Activated naive CD8-positive, alpha-beta T cell treated with anti-CD3 and anti-CD28 coated beads, Interleukin-2, amount 50 U/mL, for 16 hours (primary cell): ENCODE data around the gene HMCN1.
"Not testable (repeated sequence)": the region's sequence is repeated elsewhere in the genome, so short reads cannot be mapped to it uniquely, and the experiment has no call there.

Experiments used
- DNase-seq: peaks from one replicate; pipeline ENCODE4 v3.0.0-alpha.2; 2020; ENCODE audit warnings: low read depth, low spot score

The HMCN1 gene

DNA sequence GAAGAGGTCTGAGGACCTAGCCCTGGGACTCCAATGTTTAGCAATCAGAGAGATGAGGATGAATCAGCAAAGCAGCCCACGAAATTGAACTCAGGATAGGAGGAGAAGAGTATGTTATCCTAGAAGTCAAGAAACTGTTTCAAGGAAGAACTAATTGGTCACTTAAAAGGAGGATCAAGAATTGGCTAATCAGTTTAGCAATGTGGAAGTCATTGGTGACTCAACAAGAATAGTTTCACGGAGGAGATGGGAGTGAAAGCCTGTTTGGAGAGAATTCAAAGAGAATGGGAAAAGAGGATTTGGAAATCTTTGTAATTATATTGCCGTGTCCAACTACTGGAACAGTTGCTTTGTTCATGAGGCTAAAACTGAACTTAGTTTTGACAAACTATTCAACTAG, 7.4 kb downstream of the HMCN1 start:
- DNase-seq, result no peak

DNA sequence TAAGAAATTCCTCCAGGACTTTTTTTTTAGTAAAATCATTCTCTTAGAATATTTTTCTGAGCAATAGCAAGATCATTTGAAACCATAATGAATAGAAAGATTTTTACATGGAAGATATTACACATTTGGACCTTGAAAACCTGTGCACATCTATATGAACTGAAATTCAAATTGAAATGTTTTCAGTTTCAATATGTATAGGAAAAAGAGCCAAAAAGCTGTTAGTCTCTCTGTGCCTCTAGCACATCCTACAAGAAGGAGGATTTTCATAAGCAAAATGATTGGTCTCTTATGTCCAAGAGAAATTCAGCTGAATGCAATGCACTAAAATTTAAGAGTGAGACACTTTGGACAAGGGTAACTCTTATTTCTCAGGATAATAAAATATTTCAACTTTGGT, 8.2 kb downstream of the HMCN1 start:
- DNase-seq, result no peak

DNA sequence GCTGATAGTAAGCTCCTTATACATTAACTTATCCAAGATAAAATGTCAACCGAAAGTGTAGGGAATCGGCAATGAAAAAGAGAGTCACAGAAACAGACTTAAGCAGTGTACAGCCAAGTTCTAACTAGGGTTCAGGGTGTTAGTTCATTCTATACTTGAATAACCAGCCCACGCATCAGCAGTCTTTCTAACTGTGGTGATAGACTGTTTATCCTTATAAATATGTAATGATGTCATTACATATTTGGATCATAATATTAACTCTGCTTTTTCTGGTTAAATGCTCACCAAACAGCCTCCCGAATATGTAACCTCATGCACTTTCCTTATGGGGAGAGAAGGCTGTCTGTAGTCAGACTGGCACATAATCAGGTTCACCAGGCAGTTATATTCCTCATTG, 11.0 kb downstream of the HMCN1 start:
- DNase-seq, result no peak

DNA sequence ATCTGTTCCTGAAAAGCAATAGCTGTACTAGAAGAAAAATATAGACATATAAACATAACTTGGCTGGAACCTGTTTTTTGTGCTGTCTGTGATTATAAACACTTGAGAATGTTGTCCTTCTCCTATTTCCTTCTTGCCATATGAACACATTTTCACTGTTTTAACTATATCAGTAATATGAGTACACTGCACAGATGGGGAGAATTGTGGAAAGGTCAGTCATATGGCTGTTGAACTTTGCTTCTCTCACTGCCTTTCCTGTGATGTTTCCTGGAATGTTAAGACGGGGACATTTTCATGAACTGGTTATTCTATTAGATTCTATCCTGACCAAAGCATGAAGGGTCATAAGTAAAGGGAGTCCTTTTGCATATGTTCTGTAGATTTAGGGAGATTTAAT, 24.9 kb downstream of the HMCN1 start:
- DNase-seq, result no peak

DNA sequence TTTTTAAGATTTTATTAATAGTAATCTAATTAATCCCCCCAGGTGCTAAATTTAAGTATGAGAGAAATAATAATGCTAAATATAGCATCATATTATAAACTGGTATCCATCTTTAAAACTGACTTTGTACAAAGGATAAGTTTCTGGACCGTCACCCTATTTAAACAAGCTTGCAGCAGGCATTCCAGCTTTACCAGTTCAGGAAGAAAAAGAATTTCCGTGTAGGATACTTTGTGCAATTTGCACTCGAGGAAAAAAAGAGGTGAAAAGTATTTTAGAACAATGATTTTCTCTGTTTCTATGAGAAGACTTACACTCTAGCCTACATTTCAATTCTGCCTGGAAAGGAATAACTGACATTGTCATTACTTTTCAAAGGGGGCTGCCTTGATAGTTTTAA, 27.6 kb downstream of the HMCN1 start:
- DNase-seq, result no peak

DNA sequence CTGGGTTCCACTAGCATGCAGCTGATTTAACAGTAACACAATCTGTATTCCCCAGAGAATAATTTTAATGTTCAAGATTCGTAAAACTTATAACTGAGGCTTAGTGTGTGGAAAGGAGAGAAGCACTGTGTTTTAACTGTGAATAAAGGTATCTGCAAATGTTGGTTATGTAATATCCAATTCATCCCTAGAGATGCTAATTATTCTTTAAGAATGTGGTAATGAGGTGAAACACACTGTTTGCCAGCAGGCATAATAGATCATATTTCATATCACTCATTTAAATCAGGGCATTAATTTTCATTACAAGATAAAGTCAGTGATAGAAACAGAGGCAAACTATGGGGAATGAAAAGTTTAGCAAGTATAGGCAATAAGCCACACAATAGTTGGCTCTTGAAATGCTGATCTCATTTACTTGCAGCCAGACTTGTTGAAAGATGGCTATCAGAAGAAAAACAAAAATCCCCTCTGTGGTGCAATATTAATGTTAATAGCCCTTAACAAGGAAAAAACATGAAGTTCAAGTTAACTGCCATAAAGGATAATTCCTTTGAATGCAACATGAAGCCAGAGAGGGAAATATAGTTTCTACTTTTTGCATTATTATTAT, 33.4 kb downstream of the HMCN1 start:
- DNase-seq, result no peak

DNA sequence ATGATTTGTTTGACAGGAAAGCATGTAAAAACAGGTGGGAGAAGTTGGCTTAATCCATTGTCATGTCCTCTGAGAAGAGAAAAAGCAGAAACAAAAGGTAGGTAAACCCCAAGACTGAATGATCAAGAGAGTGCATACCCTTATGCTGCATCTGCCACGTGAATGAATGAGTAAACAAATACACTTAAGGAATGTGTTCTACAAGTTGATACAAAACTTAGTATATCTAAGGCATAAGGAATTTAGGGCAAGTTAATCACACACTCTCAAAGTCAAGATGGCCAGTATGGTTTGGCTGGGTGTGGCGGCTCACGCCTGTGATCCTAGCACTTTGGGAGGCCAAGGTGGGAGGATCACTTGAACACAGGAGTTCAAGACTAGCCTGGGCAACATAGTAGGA, 34.2 kb downstream of the HMCN1 start:
- no peak for DNase-seq

DNA sequence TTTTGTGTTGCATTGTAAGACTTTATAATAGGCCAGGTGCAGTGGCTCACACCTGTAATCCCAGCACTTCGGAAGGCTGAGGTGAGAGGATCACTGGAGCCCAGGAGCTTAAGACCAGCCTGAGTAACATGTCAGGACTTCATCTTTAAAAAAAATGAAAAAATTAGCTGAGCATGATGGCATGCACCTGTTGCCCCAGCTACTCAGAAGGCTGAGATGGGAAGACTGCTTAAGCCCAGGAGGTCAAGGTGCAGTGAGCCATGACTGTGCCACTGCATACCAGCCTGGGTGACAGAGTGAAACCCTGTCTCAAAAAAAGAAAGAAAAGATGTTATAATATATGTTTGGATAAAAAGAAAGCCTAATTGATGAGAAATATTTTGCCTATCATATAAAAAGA, 34.9 kb downstream of the HMCN1 start:
- no peak for DNase-seq

DNA sequence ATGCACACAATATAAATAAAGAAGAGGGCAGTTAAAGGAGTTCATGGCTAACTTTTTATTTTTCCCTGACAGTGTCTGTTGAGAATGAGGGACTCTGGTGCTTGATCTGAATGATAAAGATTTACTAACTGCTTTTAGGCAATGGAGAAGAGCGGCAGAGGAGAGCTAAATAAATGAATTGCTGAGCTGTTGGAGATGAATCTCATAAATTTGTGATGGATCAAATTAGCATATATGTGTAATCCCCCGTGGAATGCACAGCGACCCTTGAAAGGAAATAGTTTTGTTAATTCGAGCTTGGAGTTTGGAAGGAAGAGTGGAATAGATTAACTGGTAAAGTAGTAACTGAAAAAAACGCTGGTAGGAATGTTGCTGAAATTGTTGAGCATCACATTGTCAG, 40.2 kb downstream of the HMCN1 start:
- no peak for DNase-seq

DNA sequence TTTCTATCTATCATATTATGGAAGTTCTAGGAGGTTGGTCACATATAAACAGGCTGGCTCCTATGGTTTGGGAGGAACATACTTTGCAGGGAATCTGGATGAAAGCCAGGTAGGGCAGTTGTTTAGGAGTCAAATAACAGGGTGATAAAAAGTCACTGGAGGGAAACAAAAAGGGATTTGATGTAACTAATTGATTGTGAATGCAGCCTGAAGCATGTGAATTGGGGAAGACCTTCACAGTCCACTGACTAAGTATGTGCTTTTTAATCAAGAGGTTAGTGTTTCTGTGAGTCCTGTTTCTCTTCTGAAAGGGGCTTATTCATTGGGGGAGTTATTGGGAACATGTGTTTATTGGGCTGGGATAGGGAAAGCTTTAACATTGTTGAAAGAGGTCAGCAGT, 41.3 kb downstream of the HMCN1 start:
- no peak for DNase-seq

DNA sequence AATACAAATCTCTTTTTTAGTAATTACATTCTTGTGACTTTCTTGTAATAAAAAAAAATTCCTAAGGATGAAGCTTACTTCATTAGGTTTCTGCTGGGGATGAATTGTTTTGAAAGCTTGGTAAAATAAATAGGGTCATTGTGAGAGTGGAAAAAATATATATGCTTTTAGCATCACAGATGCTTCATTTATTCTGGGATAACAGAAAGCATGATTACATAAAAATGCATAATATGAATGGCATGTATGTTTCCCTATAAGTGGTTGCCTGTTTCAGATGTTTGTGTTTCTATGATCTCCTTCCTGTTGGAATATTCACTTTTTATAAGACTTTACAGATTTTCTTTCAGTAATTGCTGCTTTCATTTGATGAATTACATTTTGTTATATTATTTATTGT, 42.3 kb downstream of the HMCN1 start:
- DNase-seq, result no peak

DNA sequence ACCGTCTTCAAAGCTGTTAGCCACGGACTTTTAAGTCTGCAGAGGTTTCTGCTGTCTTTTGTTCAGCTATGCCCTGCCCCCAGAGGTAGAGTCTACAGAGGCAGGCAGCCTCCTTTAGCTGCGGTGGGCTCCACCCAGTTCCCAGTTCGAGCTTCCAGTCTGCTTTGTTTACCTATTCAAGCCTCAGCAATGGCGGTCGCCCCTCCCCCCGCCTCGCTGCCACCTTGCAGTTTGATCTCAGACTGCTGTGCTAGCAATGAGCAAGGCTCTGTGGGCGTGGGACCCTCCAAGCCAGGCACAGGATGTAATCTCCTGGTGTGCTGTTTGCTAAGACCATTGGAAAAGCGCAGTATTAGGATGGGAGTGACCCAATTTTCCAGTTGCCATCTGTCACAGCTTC, 49.7 kb downstream of the HMCN1 start:
- DNase-seq, result not testable (repeated sequence)

DNA sequence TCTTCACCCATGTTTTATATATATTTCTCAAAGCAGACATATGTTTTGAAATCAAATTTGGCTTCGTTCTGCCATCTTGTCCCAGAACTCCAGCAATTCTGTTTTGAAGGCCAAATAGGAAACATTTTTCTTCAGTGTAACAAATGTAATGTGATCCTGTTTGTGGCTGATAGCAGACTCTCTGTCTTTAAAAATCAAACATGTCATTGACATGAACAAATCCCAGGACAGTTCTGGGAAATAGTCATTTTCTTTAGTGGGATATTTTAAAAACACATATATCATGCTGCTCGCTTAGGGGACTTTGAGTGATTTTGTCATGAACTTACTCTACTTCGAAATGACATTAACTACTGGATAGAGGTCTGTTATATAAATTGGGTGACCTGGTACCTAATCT, 51.4 kb downstream of the HMCN1 start:
- DNase-seq, result no peak

DNA sequence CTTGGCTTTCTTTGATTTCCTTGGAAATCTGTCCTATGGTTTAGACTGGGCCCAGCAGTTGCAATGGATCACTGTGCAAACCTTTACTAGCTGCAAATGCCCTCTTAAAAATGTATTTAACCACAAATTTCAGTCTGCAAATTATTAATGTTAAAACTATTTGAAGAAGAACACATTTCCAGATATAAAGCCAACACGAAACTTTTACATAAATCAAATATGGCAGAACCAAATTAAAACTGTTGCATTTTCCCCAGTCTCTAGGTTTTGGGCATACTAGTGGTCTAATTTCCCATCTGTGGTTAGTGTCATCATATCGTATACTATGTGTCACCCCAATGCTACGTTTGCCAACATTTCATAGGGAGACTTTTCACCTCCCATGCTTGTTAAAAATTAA, 52.3 kb downstream of the HMCN1 start:
- DNase-seq, result no peak

DNA sequence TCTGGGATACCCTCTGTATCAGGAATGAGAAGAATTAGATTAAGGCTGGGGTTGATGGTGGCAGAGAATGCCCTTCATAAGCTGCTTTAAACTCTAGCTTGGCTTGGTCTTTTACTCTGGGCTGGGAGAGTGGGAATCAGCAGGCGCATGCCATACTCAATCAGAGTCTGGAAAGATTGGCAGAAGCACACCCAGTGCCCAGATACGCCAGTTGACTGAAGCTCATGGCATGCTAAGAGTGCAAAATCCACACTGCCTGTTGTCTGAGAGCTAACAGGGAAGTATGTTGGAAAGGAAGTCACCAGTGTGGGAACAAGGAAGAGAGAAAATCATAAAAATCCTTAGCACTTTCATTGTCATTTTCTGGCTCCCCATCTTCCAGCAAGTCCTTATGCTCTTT, 53.0 kb downstream of the HMCN1 start:
- no peak for DNase-seq

DNA sequence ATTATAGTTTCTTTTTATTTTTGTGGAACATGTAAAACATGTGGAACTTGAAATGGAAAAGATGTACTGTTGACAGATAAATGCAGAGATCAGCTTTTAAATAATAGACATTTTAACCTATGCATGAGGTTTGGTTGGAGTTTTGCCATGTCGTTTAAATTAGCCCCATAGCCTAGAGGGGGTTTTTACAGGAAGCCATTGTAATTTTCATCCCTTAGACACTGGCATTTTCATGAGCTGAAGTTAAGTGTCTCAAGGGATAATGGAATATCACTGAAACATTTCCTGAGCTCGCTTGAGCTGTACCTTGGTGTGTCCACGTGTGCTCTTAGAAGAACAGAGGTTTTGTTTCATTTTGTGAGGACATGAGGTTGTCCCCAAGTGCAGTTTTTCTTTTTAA, 54.2 kb downstream of the HMCN1 start:
- no peak for DNase-seq

DNA sequence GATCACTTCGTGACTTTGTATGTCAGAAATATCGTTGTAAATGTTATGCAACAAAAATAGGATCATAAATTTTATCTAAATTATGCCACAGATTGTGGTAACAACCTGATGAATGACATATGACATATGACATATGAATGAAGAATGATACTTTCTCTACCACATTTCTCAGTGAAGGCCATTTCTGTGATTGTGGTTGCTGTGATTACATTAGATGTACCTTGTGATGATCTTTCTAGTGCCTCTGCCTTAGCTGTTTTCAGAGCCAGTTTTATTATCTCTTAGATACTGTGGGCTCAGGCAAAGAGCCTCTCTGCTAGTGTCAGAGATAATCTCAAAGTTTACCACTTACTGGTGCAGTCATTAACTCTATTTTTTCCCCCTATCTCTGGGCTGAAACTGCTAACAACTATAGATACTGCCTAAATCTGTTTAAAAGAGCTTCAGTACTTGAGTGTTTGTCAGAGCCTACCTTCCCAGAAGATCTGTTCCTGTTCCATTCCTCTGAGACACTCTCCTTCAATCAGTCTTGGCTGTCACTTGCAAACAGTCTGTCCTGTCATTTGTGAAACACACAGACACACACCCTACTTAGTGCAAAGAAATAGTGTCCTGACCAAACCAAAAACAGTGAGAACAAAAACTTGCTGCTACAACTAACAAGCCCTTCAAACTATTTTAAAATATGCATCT, 55.5 kb downstream of the HMCN1 start:
- no peak for DNase-seq

DNA sequence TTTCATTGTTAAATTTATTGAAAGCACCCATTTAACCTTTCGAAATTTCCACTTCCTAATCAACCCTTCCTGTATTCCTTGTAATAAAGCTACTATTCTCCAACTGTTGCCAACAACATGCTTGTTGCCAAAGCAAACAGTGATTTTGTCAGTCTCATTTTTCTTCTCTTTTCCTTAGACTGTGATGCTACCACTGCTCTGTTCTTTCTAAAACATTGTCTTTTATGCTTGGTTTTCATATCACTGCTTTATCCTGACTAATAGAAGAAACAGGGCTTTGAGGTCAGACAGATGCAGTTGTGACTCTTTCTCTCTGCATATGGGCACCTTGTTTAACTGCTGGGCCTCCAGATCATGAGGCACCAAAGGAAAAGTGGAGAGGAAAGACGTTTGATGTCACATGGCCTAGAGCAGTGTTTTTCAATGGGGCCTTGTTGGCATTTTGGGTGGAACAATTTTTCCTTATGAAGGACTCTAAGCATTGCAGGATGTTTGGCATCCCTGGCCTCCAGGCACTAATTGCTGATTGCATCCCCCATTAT, 56.1 kb downstream of the HMCN1 start:
- DNase-seq, result no peak

DNA sequence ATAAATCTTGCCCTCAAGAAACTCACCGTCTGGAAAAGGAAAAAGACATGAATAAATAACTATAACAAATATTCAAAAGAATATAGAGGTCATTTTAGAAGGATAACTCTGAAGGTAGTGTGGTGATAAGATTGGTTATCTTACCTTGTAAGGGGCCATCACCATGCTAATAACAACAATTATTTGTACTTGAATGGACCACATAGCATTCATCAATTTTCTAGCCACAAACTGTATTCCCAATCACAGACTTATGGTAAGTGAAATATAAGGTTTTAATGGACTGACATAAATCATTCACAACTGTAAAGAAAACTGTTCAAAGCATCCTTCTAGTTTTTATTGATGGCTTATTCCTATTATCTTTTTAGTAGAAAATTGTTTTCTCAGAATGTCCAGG, 57.8 kb downstream of the HMCN1 start:
- no peak for DNase-seq

DNA sequence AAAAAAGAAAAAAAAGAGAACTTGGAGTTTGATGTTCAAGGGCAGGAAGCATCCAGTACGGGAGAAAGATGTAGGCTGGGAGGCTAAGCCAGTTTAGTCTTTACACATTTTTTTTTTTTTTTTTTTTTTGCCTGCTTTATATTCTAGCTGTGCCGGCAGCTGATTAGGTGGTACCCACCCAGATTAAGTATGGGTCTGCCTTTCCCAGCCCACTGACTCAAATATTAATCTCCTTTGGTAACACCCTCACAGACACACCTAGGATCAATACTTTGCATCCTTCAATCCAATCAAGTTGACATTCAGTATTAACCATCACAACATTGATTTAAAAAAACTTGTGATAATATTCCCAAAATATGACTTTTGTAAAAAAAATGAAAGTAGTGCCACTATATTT, 60.3 kb downstream of the HMCN1 start:
- not testable (repeated sequence) for DNase-seq

DNA sequence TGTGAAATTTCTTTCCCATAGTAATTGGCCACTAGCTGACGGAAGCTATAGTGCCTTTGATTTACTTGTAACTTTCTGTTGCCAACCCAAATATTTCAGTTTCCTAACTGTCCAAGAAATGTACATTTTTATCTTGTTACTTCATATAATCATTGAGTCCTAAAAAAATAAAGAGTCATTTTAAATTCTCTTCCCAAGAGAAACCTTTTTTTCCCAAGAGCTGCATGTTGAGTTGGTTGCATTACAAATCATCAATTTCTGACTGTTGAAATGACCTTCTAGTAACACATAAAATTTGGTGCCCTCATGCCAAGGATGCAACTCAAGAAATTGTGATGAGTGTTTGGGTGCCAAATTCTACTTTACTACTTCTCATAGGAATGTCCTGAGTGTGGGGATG, 61.0 kb downstream of the HMCN1 start:
- DNase-seq, result no peak

DNA sequence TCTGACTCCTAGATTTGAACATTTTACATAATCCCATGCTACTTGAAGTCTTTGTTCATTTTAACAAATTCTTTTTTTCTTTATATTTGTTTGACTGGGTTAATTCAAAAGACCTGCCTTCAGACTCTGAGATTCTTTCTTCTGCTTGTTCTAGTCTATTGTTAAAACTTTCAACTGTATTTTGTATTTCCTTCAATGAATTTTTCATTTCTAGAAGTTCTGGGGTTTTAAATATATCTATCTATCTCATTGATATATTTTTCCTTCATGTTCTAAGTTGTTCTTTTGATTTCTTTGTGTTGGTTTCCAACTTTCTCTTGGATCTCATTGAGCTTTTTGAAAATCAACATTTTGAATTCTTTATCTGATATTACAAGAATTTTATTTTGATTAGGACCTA, 64.3 kb downstream of the HMCN1 start:
- DNase-seq, result no peak

DNA sequence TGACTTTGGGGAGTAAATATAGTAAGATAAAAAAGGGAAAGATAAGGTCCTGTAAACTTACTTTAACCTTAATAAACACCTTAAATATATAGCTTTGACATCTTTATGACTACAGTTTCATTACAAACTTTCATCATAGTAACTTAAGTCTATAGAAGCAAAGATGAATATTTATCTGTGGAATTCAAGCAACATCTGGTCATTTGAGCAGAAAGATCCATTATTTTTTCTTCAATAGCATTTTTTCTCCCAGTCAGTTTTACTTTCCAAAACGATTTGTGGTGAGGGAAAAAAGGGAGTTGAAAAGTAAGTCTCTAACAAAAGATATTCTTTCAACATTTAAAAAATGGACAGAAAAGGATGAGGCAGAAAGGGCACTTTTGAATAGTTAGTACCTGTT, 69.0 kb downstream of the HMCN1 start:
- DNase-seq, result no peak

DNA sequence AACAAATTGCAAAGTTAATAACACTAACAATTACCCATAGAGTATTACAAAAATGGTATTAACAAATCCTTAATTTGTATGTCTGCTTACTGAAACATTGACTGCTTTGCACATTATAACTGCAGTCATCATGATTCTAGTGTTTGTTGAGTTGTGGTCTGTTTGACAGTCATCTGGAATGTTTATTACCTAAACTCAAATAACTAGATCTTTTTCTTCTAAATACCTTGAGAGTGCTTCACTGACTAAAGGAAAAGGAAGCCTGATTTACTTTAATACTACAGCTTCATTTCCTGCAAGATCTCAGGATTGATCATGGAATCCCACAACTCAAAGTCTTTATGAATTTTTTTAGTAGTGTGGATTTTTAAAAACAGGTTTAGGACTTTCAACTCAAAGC, 70.0 kb downstream of the HMCN1 start:
- no peak for DNase-seq
